ENCODE results near the gene PRSS22.

- peak in 1 of 3 donors; percentile 15 for TF ChIP-seq CTCF (IDR thresholded peaks at IDR 0.05)
- no peak for TF ChIP-seq POLR2A (IDR thresholded peaks at IDR 0.05)
Observed at GRCh38 chr16:2842340-2843000, 15.5 kb downstream of the PRSS22 start.

All from breast epithelium (tissue), 3 donors.